Tibial nerve (tissue), 3 donors: ENCODE results near the gene CROCC2.

Source experiments
- EP300 ChIP-seq, 2 donors: sonication (generic); formaldehyde crosslinking; IDR thresholded peaks; one replicate each; pipeline ENCODE4 v1.6.1; 2017; ENCODE audit warnings: antibody characterized with exemption in 2 of 2, mild to moderate bottlenecking in 1 of 2
- POLR2A ChIP-seq, 2 donors: fragments of 450-650 bp; IDR thresholded peaks; one replicate each; pipeline ENCODE4 v1.6.1; 2017; ENCODE audit warnings: antibody characterized with exemption in 2 of 2, mild to moderate bottlenecking in 2 of 2, moderate library complexity in 2 of 2

DNA sequence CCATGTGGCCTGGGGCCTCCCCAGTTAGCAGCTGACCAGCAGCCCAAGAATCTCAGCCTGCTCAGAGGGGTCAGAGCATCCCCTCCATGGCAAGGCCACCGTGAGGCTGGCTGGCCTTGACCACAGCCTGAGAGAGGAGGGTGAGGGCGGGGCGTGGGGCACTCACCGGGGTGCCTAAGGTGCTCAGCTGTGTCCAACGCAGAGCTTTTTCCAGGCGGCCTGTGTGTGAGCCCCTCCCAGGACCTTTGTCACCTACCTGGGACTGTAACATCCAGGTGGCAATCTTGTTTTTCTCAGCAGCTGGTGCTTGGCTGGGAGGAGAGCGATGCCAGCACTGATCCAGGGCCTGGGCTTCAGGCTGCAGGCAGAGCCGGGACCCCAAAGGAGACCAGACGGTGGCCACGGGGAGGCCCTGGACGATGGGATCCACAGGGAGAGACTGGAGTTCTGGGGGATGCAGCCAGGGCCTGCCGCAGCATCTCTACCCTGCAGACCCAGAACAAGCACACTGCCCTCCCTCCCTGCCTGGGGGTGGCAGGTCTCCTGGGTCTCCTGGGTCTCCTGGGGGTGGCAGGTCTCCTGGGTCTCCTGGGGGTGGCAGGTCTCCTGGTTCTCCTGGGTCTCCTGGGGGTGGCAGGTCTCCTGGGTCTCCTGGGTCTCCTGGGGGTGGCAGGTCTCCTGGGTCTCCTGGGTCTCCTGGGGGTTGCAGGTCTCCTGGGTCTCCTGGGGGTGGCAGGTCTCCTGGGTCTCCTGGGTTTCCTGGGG is 104.6 kb downstream of the CROCC2 start:
- TF ChIP-seq POLR2A (IDR thresholded peaks at IDR 0.05) (no peak), EP300 (IDR thresholded peaks at IDR 0.05) (no peak)
